Activated naive CD8-positive, alpha-beta T cell treated with anti-CD3 and anti-CD28 coated beads, Interleukin-2, amount 10 ng/mL, durations not matched to agents 7 days and 5 days (primary cell): ENCODE measurements around the gene LCMT1. TPM values are rescaled to one million over a fixed set of nuclear protein-coding genes. Genes with fewer than 3 reads are reported as not detected.
"Not testable (repeated sequence)": the region's sequence is repeated elsewhere in the genome, so short reads cannot be mapped to it uniquely, and the experiment has no call there.

Source experiments
- ATAC-seq: fragments of 150-1000 bp; cut with Tn5 transposase; one replicate; pipeline ENCODE4 v1.10.0; 2021; ENCODE audit warnings: low read depth, moderate library complexity
- POLR2A ChIA-PET: fragments of 350-600 bp; sonication (Branson Sonifier 250); formaldehyde crosslinking; loops from one replicate; lab custom pipeline; 2021; ENCODE audit warnings: antibody characterized with exemption; lab: Charles Lee
- DNase-seq: peaks from one replicate; pipeline ENCODE4 v3.0.0; 2021
- H3K27ac Mint-ChIP-seq: one replicate; pipeline ENCODE4 v1.8.0; 2022; ENCODE audit warnings: mild to moderate bottlenecking, mixed read lengths
- H3K27me3 Mint-ChIP-seq: one replicate; pipeline ENCODE4 v1.8.0; 2022; ENCODE audit warnings: mild to moderate bottlenecking, moderate library complexity, mixed read lengths
- H3K36me3 Mint-ChIP-seq: one replicate; pipeline ENCODE4 v1.8.0; 2021; ENCODE audit warnings: mild to moderate bottlenecking, mixed read lengths
- H3K4me1 Mint-ChIP-seq: one replicate; pipeline ENCODE4 v1.8.0; 2021; ENCODE audit warnings: mixed read lengths
- H3K4me3 Mint-ChIP-seq: one replicate; pipeline ENCODE4 v1.8.0; 2022; ENCODE audit warnings: mild to moderate bottlenecking, moderate library complexity, mixed read lengths
- H3K9me3 Mint-ChIP-seq: one replicate; pipeline ENCODE4 v1.8.0; 2021; ENCODE audit warnings: mixed read lengths
- total RNA-seq, 2 experiments: library from RNA; stranded (reverse); gene quantifications; one replicate each; pipeline ENCODE4 v1.2.3, GENCODE V29; 2021

Gene LCMT1
- total RNA-seq, 2 experiments from 2014 or later: 37.7 to 42.8 TPM

DNA sequence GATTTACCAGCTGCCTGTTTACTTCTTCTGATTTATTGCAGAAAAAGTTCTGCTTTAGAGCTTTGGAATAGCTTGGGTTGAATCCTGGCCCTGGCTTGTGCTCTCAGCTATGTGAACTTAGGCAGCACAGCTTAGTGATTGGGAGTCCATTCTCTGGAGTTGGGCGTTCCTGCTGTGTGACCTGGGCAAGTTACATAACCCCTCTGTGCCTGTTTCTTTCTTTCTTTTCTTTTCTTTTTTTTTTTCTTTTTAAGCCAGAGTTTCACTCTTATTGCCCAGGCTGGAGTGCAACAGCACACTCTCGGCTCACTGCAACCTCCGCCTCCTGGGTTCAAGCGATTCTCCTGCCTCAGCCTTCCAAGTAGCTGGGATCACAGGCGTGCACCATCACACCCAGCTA lies 53.7 kb downstream of the LCMT1 start:
- no peaks in the 10 kb centered on the region for H3K4me1 Mint-ChIP-seq
- POLR2A ChIA-PET: no interaction called here
- no peaks in the 10 kb centered on the region for H3K9me3 Mint-ChIP-seq
- ATAC-seq (no peak), DNase-seq (no peak)
- H3K36me3 Mint-ChIP-seq: peaks cover 30% of the 10 kb centered on the region
- H3K27ac Mint-ChIP-seq: no peak overlapping the region
- no peak overlapping the region for H3K4me3 Mint-ChIP-seq
- H3K27me3 Mint-ChIP-seq: no peaks in the 10 kb centered on the region

DNA sequence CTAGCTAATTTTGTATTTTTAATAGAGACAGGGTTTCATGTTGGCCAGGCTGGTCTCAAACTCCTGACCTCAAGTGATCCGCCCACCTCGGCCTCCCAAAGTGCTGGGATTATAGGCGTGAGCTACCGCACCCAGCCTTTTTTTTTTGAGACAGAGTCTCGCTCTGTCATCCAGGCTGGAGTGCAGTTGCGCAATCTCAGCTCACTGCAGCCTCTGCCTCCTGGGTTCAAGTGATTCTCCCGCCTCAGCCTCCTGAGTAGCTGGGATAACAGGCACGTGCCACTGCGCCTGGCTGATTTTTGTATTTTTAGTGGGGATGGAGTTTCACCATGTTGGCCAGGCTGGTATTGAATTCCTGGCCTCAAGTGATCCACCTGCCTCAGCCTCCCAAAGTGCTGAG lies 56.4 kb downstream of the LCMT1 start:
- ATAC-seq, H3K27me3 Mint-ChIP-seq, H3K27ac Mint-ChIP-seq, H3K4me1 Mint-ChIP-seq, H3K9me3 Mint-ChIP-seq, POLR2A ChIA-PET, DNase-seq, H3K4me3 Mint-ChIP-seq: not testable (repeated sequence)
- H3K36me3 Mint-ChIP-seq: peaks cover 31% of the 10 kb centered on the region

DNA sequence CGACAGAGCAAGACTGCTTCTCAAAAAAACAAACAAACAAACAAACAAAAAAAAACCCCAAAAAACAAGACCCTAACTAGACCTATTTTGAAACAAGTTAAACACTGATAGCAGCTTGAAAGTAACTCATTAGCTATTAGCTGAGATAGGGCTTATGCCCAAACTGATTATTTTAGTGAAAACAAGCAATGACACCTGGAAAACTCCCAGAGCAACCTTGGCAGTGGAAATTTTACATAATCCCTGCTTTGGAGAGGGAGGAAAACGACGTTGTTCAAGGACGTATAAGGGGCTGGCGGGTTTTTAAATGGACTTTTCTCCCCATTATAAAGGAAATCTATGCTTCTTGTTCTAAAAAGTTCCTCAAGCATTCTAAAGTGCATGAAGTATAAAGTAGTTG lies 59.8 kb downstream of the LCMT1 start:
- H3K4me3 Mint-ChIP-seq: no peak overlapping the region
- POLR2A ChIA-PET: no interaction called here
- H3K27me3 Mint-ChIP-seq: no peaks in the 10 kb centered on the region
- no peaks in the 10 kb centered on the region for H3K9me3 Mint-ChIP-seq
- H3K4me1 Mint-ChIP-seq: no peaks in the 10 kb centered on the region
- H3K27ac Mint-ChIP-seq: no peak overlapping the region
- DNase-seq (no peak), ATAC-seq (no peak)
- H3K36me3 Mint-ChIP-seq: peaks cover 29% of the 10 kb centered on the region

DNA sequence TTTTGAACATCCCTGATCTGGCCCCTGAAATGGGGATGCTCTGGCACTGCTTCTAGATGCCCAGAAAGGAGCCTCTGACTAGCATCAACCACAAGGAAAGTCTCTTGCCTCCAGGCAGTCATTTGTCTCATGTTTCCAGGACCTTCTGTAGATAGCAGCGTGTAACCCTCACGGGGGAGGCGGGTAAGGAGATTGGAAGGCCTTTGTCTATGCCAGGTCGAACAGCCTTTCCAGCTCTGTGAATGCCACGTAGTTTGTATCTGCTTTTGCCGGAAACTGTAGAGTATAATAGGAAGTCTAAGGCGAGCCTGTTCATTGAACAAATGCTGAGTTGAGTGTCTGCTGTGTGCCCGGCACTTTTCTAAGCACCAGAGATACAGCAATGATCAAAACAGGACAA lies 61.3 kb downstream of the LCMT1 start:
- POLR2A ChIA-PET: no interaction called here

DNA sequence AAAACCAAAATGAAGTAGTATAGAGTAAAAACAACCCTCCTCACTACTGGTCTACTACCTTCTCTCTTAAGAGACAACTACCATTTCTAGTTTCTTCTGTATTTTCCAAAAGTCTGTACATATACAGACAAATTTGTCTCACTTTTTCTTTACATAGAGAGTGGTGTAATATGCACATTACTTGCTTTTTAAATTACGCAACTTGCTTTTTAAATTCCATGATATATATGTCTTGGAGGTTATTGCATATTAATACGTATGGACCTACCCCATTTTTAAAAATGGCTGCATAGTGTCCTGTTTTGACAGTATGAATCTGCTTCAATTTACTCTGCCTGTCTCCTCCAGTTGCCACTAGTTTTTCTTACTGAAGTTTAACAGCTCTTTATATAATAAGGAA lies 62.7 kb downstream of the LCMT1 start:
- Mint-ChIP-seq H3K27me3 (no peaks in the 10 kb centered on the region), H3K36me3 (peaks cover 22% of the 10 kb centered on the region), H3K4me1 (no peaks in the 10 kb centered on the region), H3K27ac (no peak overlapping the region), H3K4me3 (no peak overlapping the region), H3K9me3 (no peaks in the 10 kb centered on the region)
- no peak for ATAC-seq
- POLR2A ChIA-PET: interaction anchor here (1.4 kb wide), 1 partner anchor 63 kb away, joined by 4 read pairs; the partner anchor contains the start of gene LCMT1
- no peak for DNase-seq

More for the DNA sequence above, 61.3 kb downstream of the LCMT1 start:
- H3K36me3 Mint-ChIP-seq: peaks cover 21% of the 10 kb centered on the region
- DNase-seq (no peak), ATAC-seq (no peak)
- H3K4me1 Mint-ChIP-seq: no peaks in the 10 kb centered on the region
- no peak overlapping the region for H3K4me3 Mint-ChIP-seq
- no peak overlapping the region for H3K27ac Mint-ChIP-seq
- H3K27me3 Mint-ChIP-seq: no peaks in the 10 kb centered on the region
- H3K9me3 Mint-ChIP-seq: no peaks in the 10 kb centered on the region

DNA sequence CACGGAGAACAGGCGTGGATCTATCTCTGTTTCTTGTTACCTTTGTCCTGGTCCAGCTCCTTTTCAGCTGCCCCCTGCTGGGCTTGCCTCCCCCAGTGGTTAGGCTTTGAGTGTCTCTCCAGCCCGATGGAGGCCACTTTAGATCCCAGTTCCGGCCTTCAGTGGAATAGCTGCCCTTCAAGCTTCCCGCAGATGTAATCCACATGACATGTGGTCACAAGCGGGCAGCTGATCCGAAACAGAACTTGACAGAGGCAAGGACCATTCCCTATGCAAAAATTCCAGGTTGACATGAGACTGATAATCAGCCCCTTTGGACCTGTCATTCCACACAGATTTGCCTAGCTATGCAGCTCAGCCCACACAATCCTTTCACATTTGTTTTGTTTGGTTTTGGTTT lies 64.6 kb downstream of the LCMT1 start:
- Mint-ChIP-seq H3K36me3 (peaks cover 12% of the 10 kb centered on the region), H3K4me3 (no peak overlapping the region), H3K9me3 (no peaks in the 10 kb centered on the region), H3K27me3 (no peaks in the 10 kb centered on the region), H3K4me1 (peaks cover 3% of the 10 kb centered on the region), H3K27ac (no peak overlapping the region)
- POLR2A ChIA-PET: interaction anchor here (0.7 kb wide), 1 partner anchor 1934 kb away, joined by 7 read pairs; no protein-coding TSS in a partner anchor
- ATAC-seq (no peak), DNase-seq (no peak)

DNA sequence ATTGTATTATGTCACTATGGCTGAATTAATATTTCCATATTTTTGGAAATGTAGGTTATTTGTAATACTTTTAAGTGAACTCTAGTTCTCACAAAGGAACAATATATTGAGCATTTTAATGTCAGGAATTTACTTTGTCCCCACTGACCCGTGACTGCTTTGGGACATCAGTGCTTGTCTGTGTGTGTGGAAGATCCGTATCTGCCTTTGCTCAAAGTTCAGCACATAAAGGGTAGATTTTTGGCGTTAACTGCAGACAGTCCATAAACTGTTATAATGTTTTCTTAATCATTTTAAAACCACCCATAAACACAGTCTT lies 65.9 kb downstream of the LCMT1 start:
- Mint-ChIP-seq H3K4me3 (no peak overlapping the region), H3K4me1 (peaks cover 5% of the 10 kb centered on the region), H3K27me3 (no peaks in the 10 kb centered on the region), H3K36me3 (peaks cover 10% of the 10 kb centered on the region), H3K27ac (no peak overlapping the region), H3K9me3 (no peaks in the 10 kb centered on the region)
- POLR2A ChIA-PET: no interaction called here
- no peak for DNase-seq
- no peak for ATAC-seq

DNA sequence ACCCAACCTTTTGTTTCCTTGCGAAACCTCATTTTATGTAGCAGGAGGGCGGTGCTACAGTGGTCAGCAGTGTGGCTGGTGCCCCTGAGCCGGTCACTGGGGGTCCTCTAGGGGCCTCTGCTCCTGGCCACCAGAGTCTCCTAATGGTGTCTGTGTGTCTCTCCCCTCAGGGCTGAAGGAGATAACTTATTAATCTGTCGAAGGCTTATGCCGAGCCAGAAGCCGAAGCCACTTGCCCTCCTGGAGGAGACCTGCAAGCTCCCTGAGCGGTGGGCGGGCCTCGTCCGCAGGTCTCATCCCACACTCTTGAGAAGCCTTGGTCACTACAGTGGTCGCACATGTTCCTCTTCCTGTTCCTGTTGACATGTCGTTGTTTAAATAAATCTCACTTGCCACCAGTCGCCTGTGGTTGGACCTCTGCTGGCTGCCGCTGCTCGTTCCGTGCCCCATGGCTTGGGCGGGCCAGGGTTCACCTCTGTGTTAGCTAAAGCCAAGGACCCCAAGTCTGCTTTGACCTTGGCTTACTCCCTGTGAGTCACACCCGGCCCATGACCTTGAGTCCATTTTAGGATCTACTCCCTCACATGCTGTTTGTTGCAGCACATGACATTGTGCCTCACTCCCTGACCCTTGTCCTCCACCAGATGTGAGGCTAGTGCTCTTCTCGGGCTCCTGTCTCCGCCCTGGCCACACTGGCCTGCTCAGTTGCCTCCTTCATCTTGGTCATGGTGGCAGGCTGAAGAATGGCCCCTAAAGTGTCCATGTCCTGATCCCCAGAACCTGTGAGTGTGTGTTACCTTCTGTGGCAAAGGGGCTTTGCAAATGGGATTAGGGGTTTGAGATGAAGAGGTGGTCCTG lies 66.5 kb downstream of the LCMT1 start:
- no peak for ATAC-seq
- POLR2A ChIA-PET: no interaction called here
- peaks cover 5% of the 10 kb centered on the region for H3K4me1 Mint-ChIP-seq
- H3K9me3 Mint-ChIP-seq: no peaks in the 10 kb centered on the region
- H3K4me3 Mint-ChIP-seq: no peak overlapping the region
- peaks cover 7% of the 10 kb centered on the region for H3K36me3 Mint-ChIP-seq
- H3K27me3 Mint-ChIP-seq: no peaks in the 10 kb centered on the region
- no peak for DNase-seq
- H3K27ac Mint-ChIP-seq: no peak overlapping the region

DNA sequence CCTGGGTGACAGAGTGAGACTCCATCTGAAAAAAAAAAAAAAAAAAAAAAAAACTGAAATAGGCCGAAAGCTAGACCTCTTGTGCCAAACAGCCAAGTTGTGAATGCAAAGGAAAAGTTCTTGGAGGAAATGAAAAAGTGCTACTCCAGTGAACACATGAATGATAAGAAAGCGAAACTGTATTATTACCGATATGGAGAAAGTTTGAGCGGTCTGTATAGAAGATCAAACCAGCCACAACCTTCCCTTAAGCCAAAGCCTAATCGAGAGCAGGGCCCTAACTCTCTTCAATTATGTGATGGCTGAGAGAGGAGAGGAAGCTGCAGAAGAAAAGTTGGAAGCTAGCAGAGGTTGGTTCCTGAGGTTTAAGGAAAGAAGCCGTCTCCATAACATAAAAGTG lies 69.7 kb downstream of the LCMT1 start:
- H3K27me3 Mint-ChIP-seq, H3K4me1 Mint-ChIP-seq, ATAC-seq, DNase-seq, H3K4me3 Mint-ChIP-seq, H3K36me3 Mint-ChIP-seq, H3K9me3 Mint-ChIP-seq, H3K27ac Mint-ChIP-seq, POLR2A ChIA-PET: not testable (repeated sequence)

DNA sequence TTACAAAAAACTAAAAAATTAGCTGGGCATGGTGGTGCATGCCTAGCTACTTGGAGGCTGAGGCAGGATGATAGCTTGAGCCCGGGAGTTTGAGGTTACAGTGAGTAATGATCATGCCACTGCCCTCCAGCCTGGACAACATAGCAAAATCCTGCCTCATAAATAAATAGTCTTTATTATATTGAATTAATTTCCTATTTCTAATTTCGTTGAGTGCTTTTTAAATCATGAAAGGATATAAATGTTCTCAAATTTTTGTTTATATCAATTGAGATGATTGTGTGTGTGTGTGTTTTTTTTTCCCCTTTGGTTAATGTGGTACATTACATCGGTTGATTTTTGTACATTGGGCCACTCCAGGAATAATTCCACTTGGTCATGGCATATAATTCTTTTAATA lies 73.2 kb downstream of the LCMT1 start:
- Mint-ChIP-seq H3K27ac (no peak overlapping the region), H3K36me3 (no peaks in the 10 kb centered on the region), H3K4me3 (no peak overlapping the region), H3K4me1 (peaks cover 5% of the 10 kb centered on the region), H3K27me3 (no peaks in the 10 kb centered on the region), H3K9me3 (no peaks in the 10 kb centered on the region)
- DNase-seq (no peak), ATAC-seq (no peak)
- POLR2A ChIA-PET: no interaction called here

DNA sequence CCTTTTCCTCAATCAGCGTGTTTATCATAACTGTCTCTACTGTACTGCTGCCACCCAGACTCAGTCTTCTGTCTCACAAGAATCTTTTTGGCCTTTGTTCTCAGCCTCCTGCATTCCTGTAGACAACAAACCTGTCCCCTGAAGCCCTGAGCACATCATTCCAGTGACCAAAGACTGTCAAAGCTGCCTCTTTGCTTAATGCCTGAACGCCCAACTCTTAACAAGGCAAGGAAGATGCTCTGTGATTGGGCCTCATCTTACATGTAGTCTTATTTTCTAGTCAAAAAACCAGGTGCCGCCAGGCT lies 75.9 kb downstream of the LCMT1 start:
- no peaks in the 10 kb centered on the region for H3K36me3 Mint-ChIP-seq
- H3K27ac Mint-ChIP-seq: no peak overlapping the region
- H3K4me3 Mint-ChIP-seq: no peak overlapping the region
- no peaks in the 10 kb centered on the region for H3K9me3 Mint-ChIP-seq
- no peak for ATAC-seq
- DNase-seq: no peak
- POLR2A ChIA-PET: no interaction called here
- no peaks in the 10 kb centered on the region for H3K27me3 Mint-ChIP-seq
- no peaks in the 10 kb centered on the region for H3K4me1 Mint-ChIP-seq

DNA sequence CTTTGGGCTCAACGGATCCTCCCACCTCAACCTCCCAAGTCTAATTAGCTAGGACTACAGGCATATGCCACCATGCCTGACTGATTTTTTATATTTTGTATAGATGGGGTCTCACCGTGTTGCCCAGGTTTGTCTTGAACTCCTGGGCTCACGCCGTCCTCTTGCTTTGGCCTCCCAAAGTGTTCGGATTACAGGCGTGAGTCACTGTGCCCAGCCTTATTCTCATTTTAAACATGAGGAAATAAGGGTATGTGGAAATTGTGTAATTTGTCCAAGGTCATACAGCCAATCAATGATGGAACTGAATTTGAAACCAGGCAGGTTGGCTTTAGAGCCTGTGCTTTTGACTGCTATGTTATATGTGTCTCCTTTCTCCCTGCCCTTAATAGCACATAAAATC lies 77.8 kb downstream of the LCMT1 start:
- Mint-ChIP-seq H3K9me3 (no peaks in the 10 kb centered on the region), H3K27ac (no peak overlapping the region)
- POLR2A ChIA-PET: no interaction called here

DNA sequence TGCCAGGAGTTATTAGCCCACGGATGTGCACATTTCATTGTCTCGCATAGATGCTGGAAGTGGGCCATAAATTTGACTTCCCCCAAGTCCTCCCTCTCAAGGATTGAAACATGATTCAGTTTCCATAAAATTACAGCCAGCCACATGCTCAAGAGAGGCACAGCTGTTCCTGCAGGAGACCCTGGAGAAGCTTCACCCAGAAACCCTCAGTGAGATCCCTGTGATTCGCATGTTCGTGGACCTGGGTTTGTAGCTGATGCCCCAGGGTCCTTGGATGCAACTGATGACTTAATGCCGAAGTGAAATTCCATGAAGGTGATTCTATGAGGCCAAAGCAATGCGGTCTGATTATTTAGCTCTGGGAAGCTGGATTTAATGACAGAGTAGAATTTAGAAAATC lies 80.6 kb downstream of the LCMT1 start:
- no peak for ATAC-seq
- H3K9me3 Mint-ChIP-seq: no peaks in the 10 kb centered on the region
- no peaks in the 10 kb centered on the region for H3K27me3 Mint-ChIP-seq
- POLR2A ChIA-PET: no interaction called here
- no peak for DNase-seq
- no peak overlapping the region for H3K27ac Mint-ChIP-seq
- H3K4me3 Mint-ChIP-seq: no peak overlapping the region
- no peaks in the 10 kb centered on the region for H3K4me1 Mint-ChIP-seq
- H3K36me3 Mint-ChIP-seq: no peaks in the 10 kb centered on the region

More for the DNA sequence above, 77.8 kb downstream of the LCMT1 start:
- no peaks in the 10 kb centered on the region for H3K4me1 Mint-ChIP-seq
- DNase-seq (no peak), ATAC-seq (no peak)
- H3K4me3 Mint-ChIP-seq: no peak overlapping the region
- H3K27me3 Mint-ChIP-seq: no peaks in the 10 kb centered on the region
- H3K36me3 Mint-ChIP-seq: no peaks in the 10 kb centered on the region

DNA sequence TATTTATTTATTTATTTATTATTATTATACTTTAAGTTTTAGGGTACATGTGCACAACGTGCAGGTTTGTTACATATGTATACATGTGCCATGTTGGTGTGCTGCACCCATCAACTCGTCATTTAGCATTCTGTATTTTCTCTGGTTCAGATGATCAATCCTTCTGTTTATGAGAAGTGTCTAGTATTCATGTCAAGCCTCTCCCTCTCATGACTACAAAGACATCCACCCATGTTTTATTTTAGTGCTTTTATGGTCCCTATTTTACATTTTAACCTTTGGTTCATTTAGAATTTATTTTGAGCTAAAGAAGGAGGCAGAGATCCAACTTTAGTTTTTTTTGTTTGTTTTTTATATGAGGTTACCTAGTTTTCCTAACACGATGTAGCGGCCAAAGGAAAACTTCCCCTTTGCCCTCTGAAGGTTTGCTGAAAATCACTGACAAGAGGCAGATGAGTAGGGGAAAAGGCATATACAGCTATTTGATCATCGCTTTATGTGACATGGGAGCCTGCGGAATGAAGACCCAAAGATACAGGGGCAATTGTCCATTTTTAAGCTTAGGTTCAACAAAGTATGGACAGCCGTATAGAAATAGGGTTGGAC lies 82.8 kb downstream of the LCMT1 start:
- Mint-ChIP-seq H3K27ac (no peak overlapping the region), H3K9me3 (no peaks in the 10 kb centered on the region), H3K36me3 (no peaks in the 10 kb centered on the region), H3K4me3 (no peak overlapping the region), H3K4me1 (no peaks in the 10 kb centered on the region), H3K27me3 (no peaks in the 10 kb centered on the region)
- no peak for ATAC-seq
- POLR2A ChIA-PET: no interaction called here
- no peak for DNase-seq
